SK-N-SH (cell line): ENCODE measurements around the gene VPS11. TPM values are rescaled to one million over a fixed set of nuclear protein-coding genes. Genes with fewer than 3 reads are reported as not detected.

Experiments used
- CTCF ChIA-PET: fragments of 300-600, 350-600 bp; formaldehyde crosslinking; extraction: SDS; loops from one replicate; lab custom pipeline; 2021; lab: Yijun Ruan, JAX
- POLR2A ChIA-PET: fragments of 350-600 bp; sonication (Branson Sonifier 250); formaldehyde crosslinking; extraction: SDS; loops from one replicate; lab custom pipeline; 2020; ENCODE audit warnings: antibody characterized with exemption, inconsistent platforms; lab: Yijun Ruan, JAX
- DNase-seq: peaks from one replicate; pipeline ENCODE4 v3.0.0; 2012
- H2AFZ ChIP-seq: fragments of 200-600 bp; sonication (generic); 2 replicates; pipeline ENCODE4 v1.8.1; 2016; ENCODE audit warnings: antibody characterized with exemption, mild to moderate bottlenecking, low read depth
- H3F3A ChIP-seq: fragments of 200-600 bp; sonication (generic); replicated peaks from 2 replicates; pipeline ENCODE3; 2016; ENCODE audit warnings: antibody characterized with exemption, mild to moderate bottlenecking; ENCODE audit not compliant: insufficient read depth
- H3K27ac ChIP-seq, 2 experiments: fragments of 200-500 bp in 1 of 2; fragments of 200-600 bp in 1 of 2; sonication (Bioruptor generic) in 1 of 2; sonication (generic), shearing (Covaris generic) in 1 of 2; 2 replicates each; pipeline versions ENCODE4 v1.5.1 to v1.6.1; 2014 to 2016; ENCODE audit warnings: low read depth in 2 of 2, inconsistent platforms in 1 of 2, low read length in 1 of 2, mild to moderate bottlenecking in 1 of 2, mixed read lengths in 1 of 2
- H3K27me3 ChIP-seq: fragments of 200-600 bp; sonication (generic), shearing (Covaris generic); 2 replicates; pipeline ENCODE4 v1.6.1; 2016; ENCODE audit warnings: mixed run types; ENCODE audit not compliant: insufficient read depth
- H3K36me3 ChIP-seq, 2 experiments: fragments of 200-500 bp in 1 of 2; fragments of 200-600 bp in 1 of 2; sonication (Bioruptor generic) in 1 of 2; sonication (generic) in 1 of 2; replicated peaks in 1 of 2; 2 replicates each; pipeline versions ENCODE3 to v1.5.1; 2014 to 2016; ENCODE audit warnings: low read length in 1 of 2, mild to moderate bottlenecking in 1 of 2; ENCODE audit not compliant: insufficient read depth in 2 of 2, control insufficient read depth in 1 of 2
- H3K4me1 ChIP-seq, 2 experiments: fragments of 200-500 bp in 1 of 2; fragments of 200-600 bp in 1 of 2; sonication (Bioruptor generic) in 1 of 2; sonication (generic), shearing (Covaris generic) in 1 of 2; 2 replicates each; pipeline versions ENCODE4 v1.5.1 to v1.6.1; 2014 to 2016; ENCODE audit warnings: low read depth in 1 of 2, low read length in 1 of 2, mixed run types in 1 of 2; ENCODE audit not compliant: insufficient read depth in 2 of 2, control insufficient read depth in 1 of 2
- H3K4me2 ChIP-seq: fragments of 200-600 bp; sonication (generic), shearing (Covaris generic); 2 replicates; pipeline ENCODE4 v1.6.1; 2017; ENCODE audit warnings: mixed run types
- H3K4me3 ChIP-seq, 2 experiments: fragments of 200-500 bp in 1 of 2; fragments of 200-600 bp in 1 of 2; sonication (Bioruptor generic) in 1 of 2; sonication (generic), shearing (Covaris generic) in 1 of 2; 2 replicates each; pipeline versions ENCODE4 v1.5.1 to v1.8.1; 2014 to 2016; ENCODE audit warnings: low read depth in 2 of 2, inconsistent platforms in 1 of 2, low read length in 1 of 2, mild to moderate bottlenecking in 1 of 2, mixed read lengths in 1 of 2, moderate library complexity in 1 of 2
- H3K79me2 ChIP-seq: fragments of 200-600 bp; sonication (generic); 2 replicates; pipeline ENCODE4 v1.8.1; 2017; ENCODE audit warnings: mild to moderate bottlenecking; ENCODE audit not compliant: insufficient read depth
- H3K9ac ChIP-seq: fragments of 200-600 bp; sonication (generic); 2 replicates; pipeline ENCODE4 v1.6.1; 2017; ENCODE audit warnings: mixed run types
- H3K9me2 ChIP-seq: fragments of 200-600 bp; sonication (generic); 2 replicates; pipeline ENCODE4 v1.6.1; 2017; ENCODE audit warnings: mixed run types
- H3K9me3 ChIP-seq: fragments of 200-600 bp; sonication (generic); 2 replicates; pipeline ENCODE4 v1.6.1; 2017; ENCODE audit warnings: mixed run types, mild to moderate bottlenecking, moderate library complexity
- H4K20me1 ChIP-seq: fragments of 200-600 bp; sonication (generic); 2 replicates; pipeline ENCODE4 v1.6.1; 2017; ENCODE audit warnings: mild to moderate bottlenecking, mixed run types; ENCODE audit not compliant: insufficient read depth
- EZH2phosphoT487 ChIP-seq: fragments of 200-600 bp; sonication (generic); IDR thresholded peaks from 2 replicates; pipeline ENCODE4 v1.6.1; 2017; ENCODE audit warnings: low read depth, mixed run types, mild to moderate bottlenecking, antibody characterized with exemption, moderate library complexity, borderline replicate concordance
- FOSL2 ChIP-seq: IDR thresholded peaks from 2 replicates; pipeline ENCODE4 v1.4.0; 2012; ENCODE audit warnings: low read depth, mild to moderate bottlenecking, moderate library complexity, borderline replicate concordance
- FOXJ3 ChIP-seq: sonication (generic); formaldehyde crosslinking; IDR thresholded peaks from 2 replicates; pipeline ENCODE4 v1.5.1; 2020; ENCODE audit warnings: mild to moderate bottlenecking, missing genetic modification reagents
- FOXM1 ChIP-seq: IDR thresholded peaks from 2 replicates; pipeline ENCODE4 v1.4.0; 2012; ENCODE audit warnings: low read depth, mild to moderate bottlenecking
- GABPA ChIP-seq: IDR thresholded peaks from 2 replicates; pipeline ENCODE4 v1.4.0; 2012; ENCODE audit warnings: low read depth, mild to moderate bottlenecking
- JUND ChIP-seq: IDR thresholded peaks from 2 replicates; pipeline ENCODE4 v1.4.0; 2012
- NFIC ChIP-seq: IDR thresholded peaks from 2 replicates; pipeline ENCODE4 v1.4.0; 2012; ENCODE audit warnings: borderline replicate concordance
- NRF1 ChIP-seq: IDR thresholded peaks from 2 replicates; pipeline ENCODE4 v1.6.1; 2012; ENCODE audit warnings: low read depth, mild to moderate bottlenecking, low read length
- POLR2AphosphoS5 ChIP-seq: IDR thresholded peaks from 2 replicates; pipeline ENCODE4 v1.6.1; 2012; ENCODE audit warnings: low read depth, low read length
- RAD21 ChIP-seq: IDR thresholded peaks from 2 replicates; pipeline ENCODE4 v1.6.1; 2012; ENCODE audit warnings: mild to moderate bottlenecking, low read length
- RFX5 ChIP-seq: IDR thresholded peaks from 2 replicates; pipeline ENCODE4 v1.6.1; 2012; ENCODE audit warnings: mild to moderate bottlenecking, improper control_type of control experiment, low read length
- SIN3A ChIP-seq: IDR thresholded peaks from 2 replicates; pipeline ENCODE4 v1.6.1; 2012; ENCODE audit warnings: low read depth, mild to moderate bottlenecking, low read length, moderate library complexity, borderline replicate concordance
- SMC3 ChIP-seq: IDR thresholded peaks from 2 replicates; pipeline ENCODE4 v1.6.1; 2012; ENCODE audit warnings: low read depth, low read length, improper control_type of control experiment
- WGBS: methylation state at CpG from one replicate; pipeline ENCODE4 v1.1.6; 2017; ENCODE audit warnings: low lambda C conversion rate; 5-methylcytosine and 5-hydroxymethylcytosine counted together
- polyA plus RNA-seq, 3 experiments: library from polyadenylated mRNA; depleted of rRNA; stranded (reverse); fragments of >200 nt; gene quantifications; 2 replicates each; pipeline ENCODE4 v1.2.3, GENCODE V29; 2012
- TF ChIP-seq, protein P1 (sequence below): IDR thresholded peaks from 2 replicates; pipeline ENCODE4 v1.6.1; 2012; ENCODE audit warnings: mild to moderate bottlenecking, low read depth, low read length, moderate library complexity
- TF ChIP-seq, protein P2 (sequence below): fragments of 150-350 bp; IDR thresholded peaks from 2 replicates; pipeline ENCODE4 v1.6.1; 2017; ENCODE audit warnings: antibody characterized with exemption, low read length, low read depth, borderline replicate concordance
- TF ChIP-seq, protein P3 (sequence below): fragments of 200-600 bp; sonication (generic); IDR thresholded peaks from 2 replicates; pipeline ENCODE4 v1.6.1; 2017; ENCODE audit warnings: antibody characterized with exemption, mild to moderate bottlenecking, moderate library complexity
- TF ChIP-seq, protein P4 (sequence below): IDR thresholded peaks from 2 replicates; pipeline ENCODE4; 2012
- TF ChIP-seq, protein P5 (sequence below): IDR thresholded peaks from 2 replicates; pipeline ENCODE4 v1.4.0; 2012; ENCODE audit warnings: low read depth, borderline replicate concordance
- TF ChIP-seq, protein P6 (sequence below): IDR thresholded peaks from 2 replicates; pipeline ENCODE4 v1.4.0; 2012; ENCODE audit warnings: low read depth

VPS11 gene
- polyA plus RNA-seq, 1 of the 3 experiments (the other 2 are of a cell fraction), result 14.8 TPM

DNA sequence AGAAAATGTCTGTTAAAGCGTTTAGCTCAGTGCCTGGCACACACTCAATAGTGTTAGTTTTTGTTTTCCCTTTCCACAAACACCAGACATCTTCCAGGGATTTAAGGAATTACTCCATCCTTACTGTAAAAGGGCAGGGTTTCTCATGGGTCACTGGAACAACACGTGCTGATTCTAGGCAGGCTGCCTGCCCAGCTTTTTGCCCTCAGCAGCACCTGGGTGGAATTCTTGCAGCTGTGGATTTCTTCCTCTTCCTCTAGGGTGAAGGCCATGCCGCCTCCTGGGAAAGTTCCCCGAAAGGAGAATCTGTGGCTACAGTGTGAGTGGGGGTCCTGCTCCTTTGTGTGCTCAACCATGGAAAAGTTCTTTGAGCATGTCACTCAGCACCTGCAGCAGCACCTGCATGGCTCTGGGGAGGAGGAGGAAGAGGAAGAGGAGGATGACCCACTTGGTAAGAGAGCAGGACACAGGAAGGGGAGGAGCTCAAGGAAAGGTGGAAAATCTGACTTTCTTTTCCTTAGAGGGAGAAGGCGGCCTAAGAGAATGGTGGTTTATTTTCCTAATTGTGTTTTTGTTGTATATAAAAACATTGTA lies 59.2 kb downstream of the VPS11 start:
- H3K9me2 ChIP-seq, result no peaks in the 10 kb centered on the region
- H3K4me2 ChIP-seq, result no peak overlapping the region
- CTCF ChIA-PET, result interaction anchor here (0.8 to 1.9 kb wide), 4 partner anchors 19 to 197 kb away, joined by 3 to 8 read pairs (median 3); partner anchors contain the start of gene DPAGT1
- H3K9ac ChIP-seq, result no peak overlapping the region
- no peak overlapping the region for H3K27ac ChIP-seq
- H3K79me2 ChIP-seq, result peaks cover 42% of the 10 kb centered on the region
- POLR2A ChIA-PET, result no interaction called here
- H2AFZ ChIP-seq, result no peak overlapping the region
- no peak for DNase-seq
- no peak overlapping the region for H3K4me3 ChIP-seq
- no peaks in the 10 kb centered on the region for H3K9me3 ChIP-seq
- H3K27me3 ChIP-seq, result no peaks in the 10 kb centered on the region
- 82% methylated on average over 5 of the region's 5 CpGs for WGBS
- H3K4me1 ChIP-seq, result peaks cover 7% of the 10 kb centered on the region in 2 experiments; a peak in 2 of 4 replicates
- no peaks in the 10 kb centered on the region for H4K20me1 ChIP-seq
- peaks cover 24 to 25% of the 10 kb centered on the region in 2 experiments for H3K36me3 ChIP-seq
- H3F3A ChIP-seq, result no peaks in the 10 kb centered on the region
- TF ChIP-seq, protein P1, sequence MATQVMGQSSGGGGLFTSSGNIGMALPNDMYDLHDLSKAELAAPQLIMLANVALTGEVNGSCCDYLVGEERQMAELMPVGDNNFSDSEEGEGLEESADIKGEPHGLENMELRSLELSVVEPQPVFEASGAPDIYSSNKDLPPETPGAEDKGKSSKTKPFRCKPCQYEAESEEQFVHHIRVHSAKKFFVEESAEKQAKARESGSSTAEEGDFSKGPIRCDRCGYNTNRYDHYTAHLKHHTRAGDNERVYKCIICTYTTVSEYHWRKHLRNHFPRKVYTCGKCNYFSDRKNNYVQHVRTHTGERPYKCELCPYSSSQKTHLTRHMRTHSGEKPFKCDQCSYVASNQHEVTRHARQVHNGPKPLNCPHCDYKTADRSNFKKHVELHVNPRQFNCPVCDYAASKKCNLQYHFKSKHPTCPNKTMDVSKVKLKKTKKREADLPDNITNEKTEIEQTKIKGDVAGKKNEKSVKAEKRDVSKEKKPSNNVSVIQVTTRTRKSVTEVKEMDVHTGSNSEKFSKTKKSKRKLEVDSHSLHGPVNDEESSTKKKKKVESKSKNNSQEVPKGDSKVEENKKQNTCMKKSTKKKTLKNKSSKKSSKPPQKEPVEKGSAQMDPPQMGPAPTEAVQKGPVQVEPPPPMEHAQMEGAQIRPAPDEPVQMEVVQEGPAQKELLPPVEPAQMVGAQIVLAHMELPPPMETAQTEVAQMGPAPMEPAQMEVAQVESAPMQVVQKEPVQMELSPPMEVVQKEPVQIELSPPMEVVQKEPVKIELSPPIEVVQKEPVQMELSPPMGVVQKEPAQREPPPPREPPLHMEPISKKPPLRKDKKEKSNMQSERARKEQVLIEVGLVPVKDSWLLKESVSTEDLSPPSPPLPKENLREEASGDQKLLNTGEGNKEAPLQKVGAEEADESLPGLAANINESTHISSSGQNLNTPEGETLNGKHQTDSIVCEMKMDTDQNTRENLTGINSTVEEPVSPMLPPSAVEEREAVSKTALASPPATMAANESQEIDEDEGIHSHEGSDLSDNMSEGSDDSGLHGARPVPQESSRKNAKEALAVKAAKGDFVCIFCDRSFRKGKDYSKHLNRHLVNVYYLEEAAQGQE, result no peak
- TF ChIP-seq FOXM1 (no peak), RFX5 (no peak), SMC3 (no peak)

DNA sequence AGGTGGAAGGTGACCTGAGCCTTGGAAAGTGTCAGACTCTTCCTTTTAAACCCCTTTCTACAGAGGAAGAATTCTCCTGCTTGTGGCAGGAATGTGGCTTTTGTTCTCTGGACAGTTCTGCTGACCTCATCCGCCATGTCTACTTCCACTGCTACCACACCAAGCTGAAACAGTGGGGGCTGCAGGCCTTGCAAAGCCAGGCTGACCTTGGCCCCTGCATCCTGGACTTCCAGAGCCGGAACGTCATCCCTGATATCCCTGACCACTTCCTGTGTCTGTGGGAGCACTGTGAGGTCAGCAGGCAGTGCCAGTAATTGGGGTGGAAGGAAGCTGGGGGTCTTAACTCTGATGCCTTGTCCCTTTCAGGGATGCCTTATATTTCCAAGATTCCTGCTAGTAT lies 63.0 kb downstream of the VPS11 start:
- no peak overlapping the region for H2AFZ ChIP-seq
- H3K36me3 ChIP-seq, result peaks cover 27 to 45% of the 10 kb centered on the region in 2 experiments
- DNase-seq, result no peak
- H3K79me2 ChIP-seq, result peaks cover 6% of the 10 kb centered on the region
- H3K4me2 ChIP-seq, result no peak overlapping the region
- no peaks in the 10 kb centered on the region for H3K9me2 ChIP-seq
- H3K4me1 ChIP-seq, result no peaks in the 10 kb centered on the region
- CTCF ChIA-PET, result interaction anchor here (0.8 to 1.5 kb wide), 3 partner anchors 36 to 193 kb away, joined by 3 to 4 read pairs (median 3); no protein-coding TSS in a partner anchor
- no peak for TF ChIP-seq JUND
- TF ChIP-seq, protein P2, sequence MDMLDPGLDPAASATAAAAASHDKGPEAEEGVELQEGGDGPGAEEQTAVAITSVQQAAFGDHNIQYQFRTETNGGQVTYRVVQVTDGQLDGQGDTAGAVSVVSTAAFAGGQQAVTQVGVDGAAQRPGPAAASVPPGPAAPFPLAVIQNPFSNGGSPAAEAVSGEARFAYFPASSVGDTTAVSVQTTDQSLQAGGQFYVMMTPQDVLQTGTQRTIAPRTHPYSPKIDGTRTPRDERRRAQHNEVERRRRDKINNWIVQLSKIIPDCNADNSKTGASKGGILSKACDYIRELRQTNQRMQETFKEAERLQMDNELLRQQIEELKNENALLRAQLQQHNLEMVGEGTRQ, result no peak
- no peak for TF ChIP-seq SIN3A
- no peak for TF ChIP-seq NFIC
- TF ChIP-seq, protein P3, sequence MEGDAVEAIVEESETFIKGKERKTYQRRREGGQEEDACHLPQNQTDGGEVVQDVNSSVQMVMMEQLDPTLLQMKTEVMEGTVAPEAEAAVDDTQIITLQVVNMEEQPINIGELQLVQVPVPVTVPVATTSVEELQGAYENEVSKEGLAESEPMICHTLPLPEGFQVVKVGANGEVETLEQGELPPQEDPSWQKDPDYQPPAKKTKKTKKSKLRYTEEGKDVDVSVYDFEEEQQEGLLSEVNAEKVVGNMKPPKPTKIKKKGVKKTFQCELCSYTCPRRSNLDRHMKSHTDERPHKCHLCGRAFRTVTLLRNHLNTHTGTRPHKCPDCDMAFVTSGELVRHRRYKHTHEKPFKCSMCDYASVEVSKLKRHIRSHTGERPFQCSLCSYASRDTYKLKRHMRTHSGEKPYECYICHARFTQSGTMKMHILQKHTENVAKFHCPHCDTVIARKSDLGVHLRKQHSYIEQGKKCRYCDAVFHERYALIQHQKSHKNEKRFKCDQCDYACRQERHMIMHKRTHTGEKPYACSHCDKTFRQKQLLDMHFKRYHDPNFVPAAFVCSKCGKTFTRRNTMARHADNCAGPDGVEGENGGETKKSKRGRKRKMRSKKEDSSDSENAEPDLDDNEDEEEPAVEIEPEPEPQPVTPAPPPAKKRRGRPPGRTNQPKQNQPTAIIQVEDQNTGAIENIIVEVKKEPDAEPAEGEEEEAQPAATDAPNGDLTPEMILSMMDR, result no peak
- TF ChIP-seq RAD21, result no peak
- TF ChIP-seq EZH2phosphoT487, result no peak
- TF ChIP-seq FOSL2, result no peak
- TF ChIP-seq, protein P4, sequence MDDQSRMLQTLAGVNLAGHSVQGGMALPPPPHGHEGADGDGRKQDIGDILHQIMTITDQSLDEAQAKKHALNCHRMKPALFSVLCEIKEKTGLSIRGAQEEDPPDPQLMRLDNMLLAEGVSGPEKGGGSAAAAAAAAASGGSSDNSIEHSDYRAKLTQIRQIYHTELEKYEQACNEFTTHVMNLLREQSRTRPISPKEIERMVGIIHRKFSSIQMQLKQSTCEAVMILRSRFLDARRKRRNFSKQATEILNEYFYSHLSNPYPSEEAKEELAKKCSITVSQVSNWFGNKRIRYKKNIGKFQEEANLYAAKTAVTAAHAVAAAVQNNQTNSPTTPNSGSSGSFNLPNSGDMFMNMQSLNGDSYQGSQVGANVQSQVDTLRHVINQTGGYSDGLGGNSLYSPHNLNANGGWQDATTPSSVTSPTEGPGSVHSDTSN, result no peak
- no peak for TF ChIP-seq FOXM1
- TF ChIP-seq, protein P5, sequence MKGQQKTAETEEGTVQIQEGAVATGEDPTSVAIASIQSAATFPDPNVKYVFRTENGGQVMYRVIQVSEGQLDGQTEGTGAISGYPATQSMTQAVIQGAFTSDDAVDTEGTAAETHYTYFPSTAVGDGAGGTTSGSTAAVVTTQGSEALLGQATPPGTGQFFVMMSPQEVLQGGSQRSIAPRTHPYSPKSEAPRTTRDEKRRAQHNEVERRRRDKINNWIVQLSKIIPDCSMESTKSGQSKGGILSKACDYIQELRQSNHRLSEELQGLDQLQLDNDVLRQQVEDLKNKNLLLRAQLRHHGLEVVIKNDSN, result no peak
- TF ChIP-seq POLR2AphosphoS5, result no peak
- TF ChIP-seq FOXJ3 (CRISPR knock-in tag), result no peak
- TF ChIP-seq GABPA, result no peak
- TF ChIP-seq NRF1, result no peak
- TF ChIP-seq, protein P6, sequence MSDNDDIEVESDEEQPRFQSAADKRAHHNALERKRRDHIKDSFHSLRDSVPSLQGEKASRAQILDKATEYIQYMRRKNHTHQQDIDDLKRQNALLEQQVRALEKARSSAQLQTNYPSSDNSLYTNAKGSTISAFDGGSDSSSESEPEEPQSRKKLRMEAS, result no peak
- H3F3A ChIP-seq, result no peaks in the 10 kb centered on the region
- H3K27me3 ChIP-seq, result no peaks in the 10 kb centered on the region
- no peak overlapping the region for H3K4me3 ChIP-seq
- 86% methylated on average over 1 of the region's 3 CpGs for WGBS
- H3K9ac ChIP-seq, result no peak overlapping the region
- no peak overlapping the region for H3K27ac ChIP-seq
- POLR2A ChIA-PET, result no interaction called here
- H4K20me1 ChIP-seq, result no peaks in the 10 kb centered on the region
- H3K9me3 ChIP-seq, result no peaks in the 10 kb centered on the region
